Left ventricle myocardium superior (tissue), 1 donor: ENCODE results near the gene METTL15. TPM values are rescaled to one million over a fixed set of nuclear protein-coding genes. Genes with fewer than 3 reads are reported as not detected.
A peak's percentile ranks its signal among the peaks of the same experiment; 100 is the strongest.
"Not testable (repeated sequence)": the region's sequence is repeated elsewhere in the genome, so short reads cannot be mapped to it uniquely, and the experiment has no call there.

Experiments used
- ATAC-seq: fragments of 200-7000 bp; cut with Tn5 transposase; one replicate; pipeline ENCODE4 v1.9.1; 2020; ENCODE audit warnings: mild to moderate bottlenecking, moderate library complexity
- DNase-seq: peaks from one replicate; pipeline ENCODE4 v3.0.0-alpha.2; 2020
- intact Hi-C: fragments of 100-400 bp; cut with micrococcal nuclease; formaldehyde crosslinking; loops from one replicate; pipeline ENCODE4 v1.11.0; 2022
- total RNA-seq: library from RNA; stranded (reverse); fragmentation: NEBNext Ultra II Directional; extraction: Animal tissue kit (Norgen Biotek cat#: 25700); gene quantifications from one replicate; pipeline ENCODE4 v1.2.1, GENCODE V29; 2021
- donor health status: DM: no; HTN: yes; CAD: no; lungs with severe emphysema.

Gene METTL15
- total RNA-seq, 1 donor from 2014 or later, result 10.5 TPM

DNA sequence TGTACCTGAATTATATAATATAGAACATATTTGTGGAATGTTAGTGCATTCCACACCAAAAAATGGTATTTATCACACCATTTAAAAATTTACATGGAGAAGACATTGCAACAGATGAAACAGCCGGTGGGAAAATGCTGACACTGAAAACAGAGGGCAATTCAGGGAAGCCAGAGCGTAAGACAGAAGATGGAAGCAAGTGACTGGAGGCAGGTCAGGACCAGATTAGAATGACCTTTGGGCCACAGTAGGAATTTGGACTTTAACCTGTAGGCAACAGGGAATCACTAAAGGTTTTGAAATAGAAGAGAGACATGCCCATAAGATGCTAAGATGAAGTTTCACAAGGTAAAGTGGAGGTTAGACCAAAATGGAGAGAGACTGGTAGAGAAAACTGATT lies 60.5 kb downstream of the METTL15 start:
- ATAC-seq, result no peak
- intact Hi-C loops, result no loop called here
- DNase-seq, result no peak

DNA sequence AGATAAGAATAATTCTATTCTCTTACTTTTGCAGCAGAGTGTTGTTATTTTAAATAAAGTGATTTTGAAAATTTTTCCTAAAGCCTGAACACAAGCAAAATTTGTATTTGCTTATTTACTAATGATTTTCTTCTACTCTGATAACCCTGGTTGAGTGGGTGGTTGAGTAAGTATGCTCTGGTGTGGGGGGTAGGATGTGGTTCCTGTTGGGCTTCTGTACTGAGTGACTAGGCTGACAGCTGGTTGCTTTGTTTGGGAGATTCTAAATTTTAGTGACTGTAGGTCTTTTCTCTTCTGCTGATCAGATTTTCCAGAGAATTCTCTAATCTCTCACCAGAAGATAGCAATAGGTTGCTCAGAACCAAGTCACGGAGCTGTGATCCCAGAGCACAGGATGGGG lies 61.6 kb downstream of the METTL15 start:
- ATAC-seq, result no peak
- intact Hi-C loops, result no loop called here
- DNase-seq, result no peak

DNA sequence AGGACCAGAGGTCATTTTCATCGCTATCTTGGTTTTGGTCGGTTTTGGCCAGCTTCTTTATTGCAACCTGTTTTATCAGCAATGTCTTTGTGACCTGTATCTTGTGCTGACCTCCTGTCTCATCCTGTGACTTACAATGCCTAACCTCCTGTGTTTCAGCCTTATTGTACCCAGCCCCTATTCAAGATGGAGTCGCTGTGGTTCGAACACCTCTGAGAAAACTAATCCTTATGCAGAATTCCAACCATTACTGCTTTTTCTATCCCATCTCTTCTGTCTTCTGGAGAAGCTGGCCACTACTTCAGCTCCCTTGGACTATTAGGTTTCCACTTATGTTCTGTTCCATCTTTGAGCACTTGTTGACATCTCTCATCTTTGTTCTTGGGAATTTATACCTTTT lies 62.6 kb downstream of the METTL15 start:
- no peak for ATAC-seq
- intact Hi-C loops, result no loop called here
- no peak for DNase-seq

DNA sequence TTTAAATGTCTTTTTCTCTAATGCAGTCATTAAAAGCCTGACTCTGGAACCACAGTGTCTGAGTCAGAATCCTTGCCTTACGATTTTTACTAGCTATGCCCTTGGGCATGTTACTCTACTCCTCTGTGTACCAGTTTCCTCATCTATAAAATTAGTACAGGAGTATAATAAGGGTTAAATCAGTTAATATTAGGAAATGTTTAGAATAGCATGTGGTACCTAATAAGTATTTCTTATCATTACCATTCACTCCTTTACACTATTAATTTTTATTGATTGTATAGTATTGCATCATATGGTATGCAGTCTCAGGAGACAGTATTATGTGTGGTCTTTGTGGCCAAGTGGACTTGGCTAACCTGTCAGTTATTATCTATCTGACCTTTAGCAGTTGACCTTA lies 68.2 kb downstream of the METTL15 start:
- no peak for ATAC-seq
- intact Hi-C loops, result no loop called here

DNA sequence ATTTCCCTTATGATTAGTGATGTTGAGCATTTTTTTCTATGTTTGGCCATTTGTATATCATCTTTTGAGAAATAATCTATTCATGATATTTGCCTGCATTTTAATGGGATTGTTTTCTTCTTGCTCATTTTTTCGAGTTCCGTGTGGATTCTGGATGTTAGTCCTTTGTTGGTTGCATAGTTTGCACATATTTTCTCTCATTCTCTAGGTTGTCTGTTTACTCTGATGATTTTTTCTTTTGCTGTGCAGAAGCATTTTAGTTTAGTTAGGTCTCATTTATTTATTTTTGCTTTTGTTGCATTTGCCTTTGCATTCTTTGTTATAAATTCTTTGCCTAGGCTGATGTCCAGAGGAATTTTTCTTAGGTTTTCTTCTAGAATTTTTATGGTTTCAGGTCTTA lies 87.3 kb downstream of the METTL15 start:
- intact Hi-C loops, result no loop called here
- DNase-seq, result no peak
- ATAC-seq, result no peak

More for the DNA sequence above, 68.2 kb downstream of the METTL15 start:
- no peak for DNase-seq

DNA sequence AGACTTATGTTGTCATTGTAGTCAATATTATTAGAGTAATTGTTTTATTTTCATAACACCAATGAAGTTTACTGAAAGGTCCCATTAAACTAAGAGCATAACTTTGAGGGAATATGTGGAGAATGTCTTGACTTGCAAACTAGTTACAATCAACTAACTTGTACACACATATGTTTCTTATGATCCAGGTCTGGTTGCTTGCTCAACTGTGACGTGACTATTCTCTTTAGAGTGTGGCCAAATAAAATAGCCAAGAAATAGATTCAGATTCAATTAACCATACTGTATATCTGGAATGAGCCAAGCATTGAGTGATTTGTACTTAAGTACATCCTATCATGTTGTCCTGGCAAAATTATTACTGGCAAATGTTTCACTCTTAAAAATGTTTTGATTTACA lies 101.7 kb downstream of the METTL15 start:
- ATAC-seq (no peak), DNase-seq (no peak)
- intact Hi-C loops, result no loop called here

DNA sequence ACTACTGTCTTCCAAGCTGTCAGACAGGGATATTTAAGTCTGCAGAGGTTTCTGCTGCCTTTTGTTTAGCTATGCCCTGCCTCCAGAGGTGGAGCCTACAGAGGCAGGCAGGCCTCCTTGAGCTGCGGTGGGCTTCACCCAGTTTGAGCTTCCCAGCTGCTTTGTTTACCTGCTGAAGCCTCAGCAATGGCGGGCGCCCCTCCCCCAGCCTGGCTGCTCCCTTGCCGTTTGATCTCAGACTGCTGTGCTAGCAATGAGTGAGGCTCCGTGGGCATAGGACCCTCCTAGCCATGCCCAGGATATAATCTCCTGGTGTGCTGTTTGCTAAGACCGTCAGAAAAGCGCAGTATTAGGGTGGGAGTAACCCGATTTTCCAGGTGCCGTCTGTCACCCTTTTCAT lies 113.9 kb downstream of the METTL15 start:
- ATAC-seq, intact Hi-C loops, DNase-seq: not testable (repeated sequence)

DNA sequence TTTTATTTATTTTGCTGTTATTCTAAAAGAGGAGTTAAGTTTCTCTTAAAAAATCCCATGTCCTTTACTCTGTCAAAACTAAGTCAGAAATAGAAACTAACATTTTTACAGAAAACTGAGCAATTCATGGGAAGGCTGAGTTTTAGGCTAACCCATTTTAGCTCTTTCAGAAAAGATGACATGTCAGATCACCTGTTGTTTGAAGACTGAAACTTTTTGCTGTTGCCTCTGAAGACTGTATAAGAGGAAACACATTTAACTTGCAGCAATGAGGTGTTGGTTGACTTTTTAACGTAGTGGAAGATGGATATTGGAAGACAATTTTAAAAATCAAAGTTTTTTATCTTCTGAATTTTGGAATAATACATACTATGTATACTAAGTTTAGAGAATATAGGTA lies 115.4 kb downstream of the METTL15 start:
- intact Hi-C loops, result no loop called here
- DNase-seq (no peak), ATAC-seq (no peak)

DNA sequence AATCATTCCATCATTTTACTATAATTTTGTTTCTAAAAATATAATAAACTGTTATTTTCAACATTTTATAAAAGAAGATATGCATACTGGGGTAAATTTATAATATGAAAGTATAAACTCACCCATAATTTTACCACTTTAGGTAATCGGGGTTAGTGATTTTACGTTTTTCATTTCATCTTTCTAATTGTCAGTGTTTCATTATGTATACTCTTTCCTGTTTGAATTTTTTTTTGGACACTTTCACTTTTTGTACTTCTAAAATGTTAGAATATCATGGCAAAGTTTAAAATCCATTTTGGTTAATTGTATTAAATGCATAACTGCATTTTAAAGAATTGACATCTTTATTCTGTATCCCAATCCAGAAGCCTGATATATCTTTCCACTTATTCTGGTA lies 115.8 kb downstream of the METTL15 start:
- no peak for ATAC-seq
- intact Hi-C loops, result no loop called here
- no peak for DNase-seq

DNA sequence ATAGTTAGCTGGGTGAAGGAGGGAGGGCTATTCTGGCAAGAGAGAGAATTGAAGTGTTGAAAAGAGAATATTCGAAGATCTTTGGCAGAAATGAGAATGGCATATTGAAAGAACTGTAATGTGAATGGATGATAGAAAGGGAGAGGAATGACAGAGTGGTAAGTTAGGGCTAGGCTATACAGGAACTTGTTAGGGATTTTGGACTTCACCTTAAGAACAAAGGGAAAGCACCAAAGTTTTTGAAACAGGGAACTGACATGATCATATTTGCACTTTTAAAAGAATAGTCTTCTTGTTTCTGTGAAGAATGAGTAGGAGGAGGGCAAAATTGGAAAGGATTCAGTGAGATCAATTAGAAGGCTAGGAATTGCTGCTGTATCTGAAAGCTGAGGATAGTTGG lies 119.3 kb downstream of the METTL15 start:
- DNase-seq, result no peak
- ATAC-seq, result no peak
- intact Hi-C loops, result no loop called here

DNA sequence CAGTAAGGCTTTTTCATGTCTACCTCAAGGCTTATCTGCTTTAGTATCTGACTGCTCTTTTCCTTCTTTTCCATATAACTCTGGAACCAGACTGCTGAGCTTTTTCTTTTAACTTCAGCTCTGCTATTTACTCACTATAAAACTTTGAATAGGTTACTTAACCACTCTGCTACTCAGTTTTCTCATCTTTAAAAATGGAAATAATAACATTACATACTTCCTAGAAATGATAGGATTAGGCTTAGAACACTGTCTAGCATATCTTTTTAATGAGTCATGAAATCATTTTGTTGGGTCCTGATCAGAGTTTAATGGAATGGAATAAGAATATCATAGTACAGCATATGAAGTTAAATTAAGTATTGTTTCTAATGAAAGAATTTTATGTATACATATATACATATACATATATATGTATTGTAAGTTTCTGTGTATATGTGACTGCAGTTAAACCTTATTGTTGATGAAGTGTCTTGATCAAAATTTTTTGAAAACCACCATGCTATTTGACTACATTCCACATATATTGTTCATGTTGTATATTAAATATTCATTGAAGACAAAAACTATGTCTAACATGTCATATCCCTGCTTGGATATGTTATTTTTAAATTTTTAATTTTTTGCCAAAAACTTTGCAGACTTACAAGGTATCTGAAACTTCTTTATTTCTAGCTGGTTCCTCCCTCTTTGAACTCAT lies 120.2 kb downstream of the METTL15 start:
- no peak for ATAC-seq
- no peak for DNase-seq
- intact Hi-C loops, result no loop called here

DNA sequence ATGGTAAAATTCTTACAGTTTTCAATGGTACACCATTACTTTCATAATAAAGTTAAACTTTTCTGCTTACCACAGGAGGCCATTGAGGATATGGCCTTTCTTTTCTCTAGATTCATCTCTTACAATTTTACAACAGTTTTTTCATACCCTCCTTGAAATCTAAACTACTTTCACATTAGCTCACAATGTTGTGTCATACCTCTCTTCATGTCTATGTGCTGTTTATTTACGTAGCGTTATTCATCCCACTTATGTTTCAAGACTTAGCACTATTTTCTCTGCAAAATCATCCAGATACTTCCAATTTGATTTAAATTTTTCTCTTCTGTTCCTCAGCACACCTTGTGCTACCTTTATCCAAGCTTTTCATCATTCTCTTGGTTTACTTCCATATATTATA lies 123.3 kb downstream of the METTL15 start:
- intact Hi-C loops, result no loop called here
- ATAC-seq (no peak), DNase-seq (no peak)

DNA sequence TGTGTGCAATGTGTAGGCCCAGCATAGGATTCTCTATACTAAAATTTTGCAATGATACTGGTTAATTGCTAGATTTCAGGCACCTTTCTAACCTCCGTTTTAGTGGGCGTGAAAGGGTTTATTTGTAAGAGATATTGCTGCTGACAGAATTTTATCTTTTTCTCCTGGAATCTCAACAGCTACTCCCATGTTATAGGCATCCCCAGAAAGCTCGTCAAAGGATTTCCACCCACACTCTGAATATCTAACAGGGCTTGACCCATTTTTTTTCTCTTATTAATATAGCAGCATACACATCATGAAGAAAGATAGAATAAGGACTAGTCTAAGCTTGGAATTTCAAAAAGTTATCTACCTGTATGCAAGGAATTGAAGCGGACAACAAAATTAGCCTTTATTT lies 124.5 kb downstream of the METTL15 start:
- intact Hi-C loops, result no loop called here
- ATAC-seq, result no peak
- no peak for DNase-seq

DNA sequence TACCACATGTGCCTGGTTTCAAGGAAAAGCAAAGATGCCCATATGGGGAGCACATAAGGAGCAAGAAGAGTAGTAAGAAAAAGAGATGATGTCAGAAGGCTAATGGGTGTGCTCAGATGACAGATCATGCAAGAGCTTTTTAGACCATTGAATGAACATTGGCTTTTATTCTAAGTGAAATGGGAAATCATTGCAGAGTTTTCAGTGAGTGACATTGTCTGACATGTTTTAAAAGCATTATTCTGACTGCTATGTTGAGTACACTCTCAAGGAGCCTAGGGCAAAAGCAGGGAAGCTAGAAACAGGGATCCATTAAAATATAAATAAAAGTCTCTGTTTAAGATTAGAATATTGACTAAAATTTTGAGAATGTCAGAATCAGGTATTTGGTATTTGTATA lies 133.6 kb downstream of the METTL15 start:
- ATAC-seq, result no peak
- intact Hi-C loops, result no loop called here
- no peak for DNase-seq

DNA sequence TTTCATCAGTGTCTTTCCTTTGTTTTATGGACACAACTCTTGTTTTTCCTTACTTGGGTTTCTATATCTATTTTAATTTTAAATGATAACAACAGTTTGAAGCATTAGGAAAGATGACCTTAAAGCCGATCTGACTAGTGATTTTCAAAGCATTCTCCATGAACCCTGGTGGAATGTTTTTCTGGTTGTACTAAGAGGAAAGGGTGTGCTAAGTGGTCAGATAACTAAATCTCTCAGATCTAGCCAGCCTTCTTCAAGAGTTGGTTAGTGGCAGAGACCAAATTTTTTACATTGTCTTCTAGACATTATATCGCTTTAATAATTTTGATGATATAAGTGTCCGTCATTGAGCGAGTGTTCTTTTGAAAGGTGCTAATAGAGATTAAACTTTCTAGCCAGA lies 134.4 kb downstream of the METTL15 start:
- DNase-seq (no peak), ATAC-seq (no peak)

DNA sequence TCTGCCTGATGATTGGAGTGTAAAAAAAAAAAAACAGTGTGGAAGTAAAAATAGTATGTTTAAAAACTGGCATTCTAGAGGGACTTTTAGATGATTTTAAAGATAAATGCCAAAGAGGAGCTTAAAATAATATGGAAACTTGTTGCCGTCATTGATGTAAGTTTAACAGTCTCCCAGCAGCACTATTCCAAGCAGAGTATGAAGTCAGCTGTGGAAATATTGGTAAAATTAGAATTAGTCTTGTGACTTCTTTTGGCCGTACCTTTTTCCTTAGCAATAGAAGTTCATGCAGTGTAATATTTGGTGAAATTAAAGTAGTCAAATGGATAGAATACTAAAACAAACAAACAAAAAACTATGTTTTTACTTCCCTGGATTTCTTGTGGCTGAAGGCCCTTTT lies 134.9 kb downstream of the METTL15 start:
- DNase-seq, result no peak
- intact Hi-C loops, result no loop called here
- peak; percentile 66 for ATAC-seq

More for the DNA sequence above, 134.4 kb downstream of the METTL15 start:
- intact Hi-C loops, result no loop called here

DNA sequence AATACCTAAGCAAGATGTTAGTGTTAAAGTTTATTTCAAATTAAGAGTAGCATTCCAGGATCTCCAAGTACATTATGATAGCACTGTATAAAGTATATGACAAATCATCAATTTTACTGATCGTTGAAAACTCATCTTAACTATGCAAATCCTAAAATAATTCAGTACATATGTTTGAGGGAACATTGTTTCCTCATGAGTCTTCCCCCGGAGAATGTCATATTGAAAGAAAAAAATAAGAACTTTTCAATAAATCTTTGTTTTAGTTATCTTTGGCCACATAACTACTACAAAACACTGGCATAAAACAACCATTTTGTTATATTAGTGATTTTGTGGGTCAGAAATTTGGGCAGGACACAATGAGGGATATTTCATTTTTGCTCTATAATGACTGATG lies 135.4 kb downstream of the METTL15 start:
- no peak for ATAC-seq

DNA sequence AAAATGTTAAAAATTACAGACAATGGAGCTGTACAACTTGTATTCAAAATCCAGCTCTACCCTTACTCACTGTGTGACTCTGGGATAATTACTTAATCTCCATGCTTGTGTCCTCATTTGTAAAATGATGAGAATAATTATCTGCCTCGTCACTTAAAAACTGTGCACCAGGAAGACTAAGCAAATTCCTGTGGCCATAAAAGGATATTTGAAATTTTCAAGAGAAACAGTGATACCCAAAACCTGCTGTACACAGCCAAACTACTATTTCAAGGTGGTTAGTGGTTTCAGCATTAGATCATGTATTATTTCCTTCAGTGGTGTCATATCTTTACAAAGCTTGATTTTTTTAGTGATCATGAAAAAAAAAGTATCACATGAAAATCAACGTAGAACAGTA lies 136.9 kb downstream of the METTL15 start:
- DNase-seq, result no peak
- no peak for ATAC-seq
- intact Hi-C loops, result no loop called here

More for the DNA sequence above, 135.4 kb downstream of the METTL15 start:
- intact Hi-C loops, result no loop called here
- no peak for DNase-seq

DNA sequence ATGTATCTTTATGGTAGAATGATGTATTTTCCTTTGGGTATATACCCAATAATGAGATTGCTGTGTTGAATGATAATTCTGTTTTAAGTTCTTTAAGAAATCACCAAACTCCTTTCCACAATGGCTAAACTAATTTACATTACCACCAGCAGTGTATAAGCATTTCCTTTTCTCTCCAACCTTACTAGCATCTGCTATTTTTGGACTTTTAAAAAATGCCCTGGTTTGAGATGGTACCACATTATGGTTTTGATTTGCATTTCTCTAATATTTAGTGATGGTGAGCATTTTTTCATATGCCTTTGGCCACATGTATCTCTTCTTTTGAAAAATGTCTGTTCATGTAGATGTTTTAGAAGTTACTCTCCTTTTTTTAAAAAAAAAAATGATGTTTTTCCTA lies 142.0 kb downstream of the METTL15 start:
- DNase-seq, result no peak
- intact Hi-C loops, result no loop called here
- ATAC-seq, result no peak

DNA sequence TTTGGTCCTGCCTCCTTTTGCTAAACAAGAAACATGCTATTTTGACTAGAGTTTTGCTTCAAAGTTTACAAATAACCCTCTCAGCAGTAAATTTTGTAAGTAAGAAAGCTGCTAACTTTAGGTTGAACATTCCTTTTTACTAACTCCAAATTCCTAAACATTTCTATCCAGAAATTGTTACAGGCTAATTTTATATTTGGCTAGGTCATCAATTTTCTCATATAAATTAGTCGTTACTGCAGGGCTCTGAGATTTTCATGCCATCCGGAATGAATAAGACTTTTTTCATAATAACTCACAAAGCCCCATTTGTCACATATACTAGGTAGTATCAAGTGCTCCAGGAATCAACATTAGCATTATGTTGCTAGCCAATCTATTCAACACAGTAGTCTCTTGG lies 143.1 kb downstream of the METTL15 start:
- intact Hi-C loops, result no loop called here
- ATAC-seq, result no peak
- DNase-seq, result no peak

DNA sequence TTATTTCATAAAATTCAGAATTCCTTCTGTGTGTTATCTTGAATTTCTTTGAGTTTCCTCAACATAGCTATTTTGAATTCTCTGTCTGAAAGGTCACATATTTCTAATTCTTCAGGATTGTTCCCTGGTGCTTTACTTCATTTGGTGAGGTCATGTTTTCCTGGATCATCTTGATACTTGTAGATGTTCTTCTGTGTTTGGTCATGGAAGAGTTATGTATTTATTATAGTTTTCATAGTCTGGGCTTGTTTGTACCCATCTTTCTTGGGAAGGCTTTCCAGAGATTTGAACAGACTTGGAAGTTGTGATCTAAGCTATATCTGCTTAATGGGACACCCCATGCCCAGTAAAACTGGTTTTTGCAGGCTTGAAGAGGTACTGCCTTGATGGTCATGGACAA lies 149.6 kb downstream of the METTL15 start:
- intact Hi-C loops, result no loop called here
- no peak for ATAC-seq
- no peak for DNase-seq
